ENCODE results near the gene PGC. TPM values are rescaled to one million over a fixed set of nuclear protein-coding genes. Genes with fewer than 3 reads are reported as not detected.

PGC gene
- total RNA-seq, 2 experiments from 2014 or later, result not detected

- H3K4me3 Mint-ChIP-seq, result no peak overlapping the region
- no peaks in the 10 kb centered on the region for H3K36me3 Mint-ChIP-seq (ENCODE audit: low read depth)
- CTCF ChIA-PET, result interaction anchor here (0.8 kb wide), 1 partner anchor 36 kb away, joined by 3 read pairs; no protein-coding TSS in a partner anchor
- peaks cover 11% of the 10 kb centered on the region for H3K4me1 Mint-ChIP-seq
- POLR2A ChIA-PET, result no interaction called here
- DNase-seq, result no peak
- H3K27me3 Mint-ChIP-seq, result no peaks in the 10 kb centered on the region
- H3K9me3 Mint-ChIP-seq, result no peaks in the 10 kb centered on the region
- H3K27ac Mint-ChIP-seq, result no peak overlapping the region
Measured at GRCh38 chr6:41720783-41721182, 26.4 kb downstream of the PGC start.

GRCh38 chr6:41720262-41720620 lies 27.0 kb downstream of the PGC start:
- POLR2A ChIA-PET, result no interaction called here

GRCh38 chr6:41719436-41720261 lies 27.5 kb downstream of the PGC start:
- no peak for DNase-seq
- Mint-ChIP-seq H3K27ac (no peak overlapping the region), H3K4me3 (no peak overlapping the region), H3K36me3 (ENCODE audit: low read depth) (no peaks in the 10 kb centered on the region), H3K9me3 (no peaks in the 10 kb centered on the region), H3K4me1 (peaks cover 13% of the 10 kb centered on the region), H3K27me3 (no peaks in the 10 kb centered on the region)
- CTCF ChIA-PET, result interaction anchor here (0.8 to 1.1 kb wide), 3 partner anchors 13 to 34 kb away, joined by 3 to 4 read pairs (median 3); no protein-coding TSS in a partner anchor
- POLR2A ChIA-PET, result no interaction called here

More at GRCh38 chr6:41720262-41720620, 27.0 kb downstream of the PGC start:
- Mint-ChIP-seq H3K27ac (no peak overlapping the region), H3K4me3 (no peak overlapping the region), H3K36me3 (ENCODE audit: low read depth) (no peaks in the 10 kb centered on the region), H3K4me1 (peaks cover 13% of the 10 kb centered on the region), H3K27me3 (no peaks in the 10 kb centered on the region), H3K9me3 (no peaks in the 10 kb centered on the region)
- DNase-seq, result no peak
- CTCF ChIA-PET, result interaction anchor here (0.8 to 1.1 kb wide), 2 partner anchors 13 to 35 kb away, joined by 3 to 4 read pairs; no protein-coding TSS in a partner anchor

- no peak for DNase-seq
- Mint-ChIP-seq H3K27me3 (no peaks in the 10 kb centered on the region), H3K4me3 (no peak overlapping the region), H3K27ac (no peak overlapping the region), H3K9me3 (no peaks in the 10 kb centered on the region), H3K36me3 (ENCODE audit: low read depth) (no peaks in the 10 kb centered on the region), H3K4me1 (peaks cover 13% of the 10 kb centered on the region)
- ChIA-PET POLR2A (no interaction called here), CTCF (interaction anchor here (1.1 kb wide), 1 partner anchor 14 kb away, joined by 3 read pairs; no protein-coding TSS in a partner anchor)
Measured at GRCh38 chr6:41718828-41719227, 28.4 kb downstream of the PGC start.

- DNase-seq, result no peak
- Mint-ChIP-seq H3K36me3 (ENCODE audit: low read depth) (no peaks in the 10 kb centered on the region), H3K27ac (no peak overlapping the region), H3K9me3 (no peaks in the 10 kb centered on the region), H3K4me3 (no peak overlapping the region), H3K27me3 (no peaks in the 10 kb centered on the region), H3K4me1 (peaks cover 10% of the 10 kb centered on the region)
- POLR2A ChIA-PET, result no interaction called here
- CTCF ChIA-PET, result interaction anchor here (2.2 to 2.9 kb wide), 2 partner anchors 12 to 16 kb away, joined by 9 to 13 read pairs; no protein-coding TSS in a partner anchor
Measured at GRCh38 chr6:41717392-41717736, 29.8 kb downstream of the PGC start.

- no peak for DNase-seq
- H3K4me3 Mint-ChIP-seq, result no peak overlapping the region
- H3K27ac Mint-ChIP-seq, result no peak overlapping the region
- POLR2A ChIA-PET, result no interaction called here
- peaks cover 10% of the 10 kb centered on the region for H3K4me1 Mint-ChIP-seq
- no peaks in the 10 kb centered on the region for H3K27me3 Mint-ChIP-seq
- H3K9me3 Mint-ChIP-seq, result no peaks in the 10 kb centered on the region
- no peaks in the 10 kb centered on the region for H3K36me3 Mint-ChIP-seq (ENCODE audit: low read depth)
- CTCF ChIA-PET, result interaction anchor here (0.6 to 2.9 kb wide), 3 partner anchors 11 to 380 kb away, joined by 3 to 13 read pairs (median 9); no protein-coding TSS in a partner anchor
Measured at GRCh38 chr6:41716516-41717391, 30.4 kb downstream of the PGC start.

GRCh38 chr6:41715795-41716515 lies 31.2 kb downstream of the PGC start:
- DNase-seq, result no peak
- Mint-ChIP-seq H3K4me3 (no peak overlapping the region), H3K9me3 (no peaks in the 10 kb centered on the region), H3K36me3 (ENCODE audit: low read depth) (no peaks in the 10 kb centered on the region), H3K4me1 (peaks cover 10% of the 10 kb centered on the region), H3K27ac (no peak overlapping the region), H3K27me3 (no peaks in the 10 kb centered on the region)
- POLR2A ChIA-PET, result no interaction called here
- CTCF ChIA-PET, result interaction anchor here (0.6 to 2.9 kb wide), 4 partner anchors 8 to 381 kb away, joined by 3 to 13 read pairs (median 6); no protein-coding TSS in a partner anchor

- Mint-ChIP-seq H3K4me1 (peaks cover 10% of the 10 kb centered on the region), H3K9me3 (no peaks in the 10 kb centered on the region), H3K27me3 (peaks cover 2% of the 10 kb centered on the region), H3K27ac (no peak overlapping the region), H3K4me3 (no peak overlapping the region), H3K36me3 (ENCODE audit: low read depth) (no peaks in the 10 kb centered on the region)
- ChIA-PET POLR2A (no interaction called here), CTCF (interaction anchor here (1.4 to 2.9 kb wide), 3 partner anchors 9 to 19 kb away, joined by 3 to 13 read pairs (median 9); no protein-coding TSS in a partner anchor)
- DNase-seq, result no peak
Measured at GRCh38 chr6:41714556-41715273, 32.5 kb downstream of the PGC start.

- H3K27ac Mint-ChIP-seq, result peak overlapping the region; percentile 5
- ChIA-PET POLR2A (no interaction called here), CTCF (interaction anchor here (1.1 to 1.8 kb wide), 6 partner anchors 9 to 391 kb away, joined by 3 to 5 read pairs (median 3); no protein-coding TSS in a partner anchor)
- peaks cover 10% of the 10 kb centered on the region for H3K4me1 Mint-ChIP-seq
- DNase-seq, result no peak
- no peak overlapping the region for H3K4me3 Mint-ChIP-seq
- peaks cover 2% of the 10 kb centered on the region for H3K27me3 Mint-ChIP-seq
- H3K9me3 Mint-ChIP-seq, result no peaks in the 10 kb centered on the region
- peaks cover 2% of the 10 kb centered on the region for H3K36me3 Mint-ChIP-seq (ENCODE audit: low read depth)
Measured at GRCh38 chr6:41713650-41714291, 33.4 kb downstream of the PGC start.

GRCh38 chr6:41713159-41713649 lies 34.0 kb downstream of the PGC start:
- CTCF ChIA-PET, result interaction anchor here (1.1 to 1.8 kb wide), 6 partner anchors 8 to 391 kb away, joined by 3 to 5 read pairs (median 3); no protein-coding TSS in a partner anchor
- POLR2A ChIA-PET, result no interaction called here
- Mint-ChIP-seq H3K4me1 (peaks cover 16% of the 10 kb centered on the region), H3K9me3 (no peaks in the 10 kb centered on the region), H3K27ac (no peak overlapping the region), H3K4me3 (no peak overlapping the region), H3K36me3 (ENCODE audit: low read depth) (peaks cover 2% of the 10 kb centered on the region), H3K27me3 (peaks cover 2% of the 10 kb centered on the region)
- DNase-seq, result no peak

- ChIA-PET POLR2A (no interaction called here), CTCF (interaction anchor here (1.2 to 1.8 kb wide), 4 partner anchors 21 to 392 kb away, joined by 3 to 5 read pairs (median 4); no protein-coding TSS in a partner anchor)
- Mint-ChIP-seq H3K27me3 (peaks cover 2% of the 10 kb centered on the region), H3K9me3 (no peaks in the 10 kb centered on the region), H3K36me3 (ENCODE audit: low read depth) (peaks cover 2% of the 10 kb centered on the region), H3K27ac (no peak overlapping the region), H3K4me3 (no peak overlapping the region), H3K4me1 (peaks cover 21% of the 10 kb centered on the region)
- DNase-seq, result no peak
Measured at GRCh38 chr6:41712651-41713103, 34.5 kb downstream of the PGC start.

Measured in activated CD4-positive, alpha-beta T cell treated with anti-CD3 and anti-CD28 coated beads, Interleukin-2, amount 10 ng/mL, durations not matched to agents 7 days and 5 days (primary cell).